ENCODE results near the gene EGLN2.
"Not testable (repeated sequence)": the region's sequence is repeated elsewhere in the genome, so short reads cannot be mapped to it uniquely, and the experiment has no call there.

Gene EGLN2

GRCh38 chr19:40802300-40803169 lies 3.5 kb downstream of the EGLN2 start:
- no peak for DNase-seq (ENCODE audit: low spot score)

GRCh38 chr19:40803170-40803856 lies 4.3 kb downstream of the EGLN2 start:
- DNase-seq (ENCODE audit: low spot score), result no peak

GRCh38 chr19:40803857-40804782 lies 5.1 kb downstream of the EGLN2 start:
- peak; percentile 82 for DNase-seq (ENCODE audit: low spot score)

- DNase-seq (ENCODE audit: low spot score), result no peak
These were observed 5.8 kb downstream of the EGLN2 start for GRCh38 chr19:40804783-40805242.

GRCh38 chr19:40805258-40805868 lies 6.4 kb downstream of the EGLN2 start:
- peak; percentile 69 for DNase-seq (ENCODE audit: low spot score)

- DNase-seq (ENCODE audit: low spot score), result peak; percentile 90
These were observed 7.6 kb downstream of the EGLN2 start for GRCh38 chr19:40806423-40807146.

- no peak for DNase-seq (ENCODE audit: low spot score)
These were observed 8.4 kb downstream of the EGLN2 start for GRCh38 chr19:40807147-40808020.

GRCh38 chr19:40808021-40808325 lies 9.0 kb downstream of the EGLN2 start:
- DNase-seq (ENCODE audit: low spot score), result no peak

- DNase-seq (ENCODE audit: low spot score), result no peak
These were observed 9.5 kb downstream of the EGLN2 start for GRCh38 chr19:40808497-40808896.

- no peak for DNase-seq (ENCODE audit: low spot score)
These were observed 10.5 kb downstream of the EGLN2 start for GRCh38 chr19:40809358-40810086.

- DNase-seq (ENCODE audit: low spot score), result no peak
These were observed 11.2 kb downstream of the EGLN2 start for GRCh38 chr19:40810160-40810559.

GRCh38 chr19:40810649-40811408 lies 11.8 kb downstream of the EGLN2 start:
- DNase-seq (ENCODE audit: low spot score), result peak; percentile 45

GRCh38 chr19:40811478-40812341 lies 12.7 kb downstream of the EGLN2 start:
- DNase-seq (ENCODE audit: low spot score), result no peak

- DNase-seq (ENCODE audit: low spot score), result not testable (repeated sequence)
These were observed 13.6 kb downstream of the EGLN2 start for GRCh38 chr19:40812571-40812970.

GRCh38 chr19:40813182-40813581 lies 14.2 kb downstream of the EGLN2 start:
- DNase-seq (ENCODE audit: low spot score), result no peak

- no peak for DNase-seq (ENCODE audit: low spot score)
These were observed 16.2 kb downstream of the EGLN2 start for GRCh38 chr19:40815223-40815622.

- peak; percentile 82 for DNase-seq (ENCODE audit: low spot score)
These were observed 19.7 kb downstream of the EGLN2 start for GRCh38 chr19:40818480-40819399.
